PC-3 (cell line): ENCODE data around the gene CD244. TPM values are rescaled to one million over a fixed set of nuclear protein-coding genes. Genes with fewer than 3 reads are reported as not detected.

Source experiments
- ATAC-seq: fragments of 200-7000 bp; cut with Tn5 transposase; 2 replicates; pipeline ENCODE4 v1.9.1; 2020; ENCODE audit warnings: mild to moderate bottlenecking, moderate library complexity
- BruUV-seq: library from RNA; stranded (reverse); fragments of 400-500 nt; replicated peaks from 2 replicates; lab custom pipeline; 2021; lab: Mats Ljungman, UMichigan
- CTCF ChIA-PET: fragments of 300-600 bp; sonication (Branson Sonifier 250); formaldehyde crosslinking; loops from one replicate; lab custom pipeline; 2022; ENCODE audit warnings: antibody characterized with exemption; lab: Charles Lee
- POLR2A ChIA-PET: fragments of 300-600 bp; sonication (Branson Sonifier 250); formaldehyde crosslinking; loops from one replicate; lab custom pipeline; 2022; ENCODE audit warnings: antibody characterized with exemption; ENCODE audit not compliant: unreplicated experiment; lab: Charles Lee
- DNase-seq: peaks from one replicate; pipeline ENCODE4 v3.0.0-alpha.2; 2015
- H2AFZ ChIP-seq: fragments of 300-600 bp; sonication (generic); 2 replicates; pipeline ENCODE4 v1.6.0; 2016; ENCODE audit warnings: antibody characterized with exemption, low read length
- H3F3A ChIP-seq: fragments of 300-600 bp; sonication (generic); one replicate; pipeline ENCODE4 v1.6.0; 2017; ENCODE audit warnings: antibody characterized with exemption, low read length, control low read depth, mild to moderate bottlenecking; ENCODE audit not compliant: unreplicated experiment
- H3K27ac ChIP-seq: fragments of 300-600 bp; sonication (generic); 2 replicates; pipeline ENCODE4 v1.5.1; 2016; ENCODE audit warnings: mild to moderate bottlenecking, low read length
- H3K27me3 ChIP-seq: fragments of 300-600 bp; sonication (generic); 2 replicates; pipeline ENCODE4 v1.6.1; 2016; ENCODE audit warnings: low read length, mixed read lengths
- H3K36me3 ChIP-seq: fragments of 300-600 bp; sonication (generic); 2 replicates; pipeline ENCODE4 v1.6.1; 2016; ENCODE audit warnings: low read depth, mixed run types, low read length, mixed read lengths
- H3K4me1 ChIP-seq: fragments of 300-600 bp; sonication (generic); 2 replicates; pipeline ENCODE4 v1.5.1; 2016; ENCODE audit warnings: low read length; ENCODE audit not compliant: insufficient read depth
- H3K4me2 ChIP-seq: fragments of 300-600 bp; sonication (generic); 2 replicates; pipeline ENCODE4 v1.6.0; 2016; ENCODE audit warnings: low read length
- H3K4me3 ChIP-seq: fragments of 300-600 bp; sonication (generic); 2 replicates; pipeline ENCODE4 v1.5.1; 2016; ENCODE audit warnings: mild to moderate bottlenecking, low read length, mixed read lengths
- H3K79me2 ChIP-seq: fragments of 300-600 bp; sonication (generic); 2 replicates; pipeline ENCODE4 v1.6.1; 2017; ENCODE audit warnings: low read length, mixed read lengths
- H3K9ac ChIP-seq: fragments of 300-600 bp; sonication (generic); 2 replicates; pipeline ENCODE4 v1.6.0; 2016; ENCODE audit warnings: mild to moderate bottlenecking, low read length
- H3K9me2 ChIP-seq: fragments of 300-600 bp; sonication (generic); replicated peaks from 2 replicates; pipeline ENCODE4 v1.6.1; 2016; ENCODE audit warnings: mixed run types, low read length, mixed read lengths
- H3K9me3 ChIP-seq: fragments of 300-600 bp; sonication (generic); 2 replicates; pipeline ENCODE4 v1.6.1; 2016; ENCODE audit warnings: low read length, mixed read lengths
- H4K20me1 ChIP-seq: fragments of 300-600 bp; sonication (generic); 2 replicates; pipeline ENCODE4 v1.6.1; 2016; ENCODE audit warnings: low read length, mixed read lengths
- EZH2 ChIP-seq: fragments of 300-600 bp; sonication (generic); IDR thresholded peaks from one replicate; pipeline ENCODE4 v1.6.1; 2017; ENCODE audit warnings: antibody characterized with exemption, mild to moderate bottlenecking, low read length; ENCODE audit not compliant: unreplicated experiment
- EZH2phosphoT487 ChIP-seq: fragments of 300-600 bp; sonication (generic); IDR thresholded peaks from 2 replicates; pipeline ENCODE4 v1.6.1; 2018; ENCODE audit warnings: mild to moderate bottlenecking, antibody characterized with exemption, low read length, borderline replicate concordance
- intact Hi-C: fragments of 100-400 bp; cut with micrococcal nuclease; formaldehyde crosslinking; loops from 2 replicates; pipeline ENCODE4 v1.9.0; 2023
- total RNA-seq: library from RNA; depleted of rRNA; stranded (reverse); fragments of >200 nt; gene quantifications from 2 replicates; pipeline ENCODE4 v1.2.3, GENCODE V29; 2014
- TF ChIP-seq, protein P1 (sequence below): fragments of 300-600 bp; sonication (generic); conservative IDR thresholded peaks from 2 replicates; pipeline ENCODE4 v1.5.1; 2017; ENCODE audit warnings: antibody characterized with exemption, low read depth, mild to moderate bottlenecking, low read length

CD244 gene
- total RNA-seq, 1 experiment from 2014 or later, result not detected

DNA sequence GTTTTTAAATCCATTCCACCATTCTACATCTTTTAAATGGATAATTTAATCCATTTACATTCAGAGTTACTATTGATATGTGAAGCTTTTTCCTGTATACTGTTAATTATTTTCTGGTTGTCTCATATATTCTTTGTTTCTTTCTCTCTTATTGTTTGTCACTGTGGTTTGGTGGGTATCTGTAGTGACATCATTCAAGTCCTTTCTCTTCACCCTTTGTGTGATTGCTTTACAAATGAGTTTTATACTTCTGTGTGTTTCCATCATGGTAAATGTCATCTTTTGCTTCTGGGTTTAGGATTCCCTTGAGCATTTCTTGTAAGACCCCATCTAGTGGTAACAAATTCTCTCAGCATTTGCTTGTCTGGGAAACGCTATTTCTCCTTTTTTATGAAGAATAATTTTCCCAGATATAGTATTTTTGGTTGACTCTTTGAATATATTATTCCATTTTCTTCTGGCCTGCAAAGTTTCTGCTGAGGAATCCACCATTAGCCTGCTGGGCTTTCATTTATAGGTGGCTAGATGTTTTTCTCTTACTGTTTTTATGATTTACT lies 56.5 kb downstream of the CD244 start:
- Histone ChIP-seq H3F3A (no peaks in the 10 kb centered on the region), H3K27ac (no peak overlapping the region), H3K36me3 (no peaks in the 10 kb centered on the region), H3K79me2 (no peaks in the 10 kb centered on the region), H3K4me1 (peaks cover 3% of the 10 kb centered on the region), H3K4me2 (no peak overlapping the region), H3K27me3 (no peaks in the 10 kb centered on the region), H2AFZ (no peak overlapping the region), H3K9me3 (peaks cover 12% of the 10 kb centered on the region), H3K4me3 (no peak overlapping the region), H3K9ac (no peak overlapping the region), H3K9me2 (no peaks in the 10 kb centered on the region), H4K20me1 (no peaks in the 10 kb centered on the region)
- ChIA-PET CTCF (interaction anchor here (0.8 kb wide), 1 partner anchor 25 kb away, joined by 3 read pairs; no protein-coding TSS in a partner anchor), POLR2A (no interaction called here)
- TF ChIP-seq EZH2 (no peak), EZH2phosphoT487 (no peak)
- TF ChIP-seq, protein P1, sequence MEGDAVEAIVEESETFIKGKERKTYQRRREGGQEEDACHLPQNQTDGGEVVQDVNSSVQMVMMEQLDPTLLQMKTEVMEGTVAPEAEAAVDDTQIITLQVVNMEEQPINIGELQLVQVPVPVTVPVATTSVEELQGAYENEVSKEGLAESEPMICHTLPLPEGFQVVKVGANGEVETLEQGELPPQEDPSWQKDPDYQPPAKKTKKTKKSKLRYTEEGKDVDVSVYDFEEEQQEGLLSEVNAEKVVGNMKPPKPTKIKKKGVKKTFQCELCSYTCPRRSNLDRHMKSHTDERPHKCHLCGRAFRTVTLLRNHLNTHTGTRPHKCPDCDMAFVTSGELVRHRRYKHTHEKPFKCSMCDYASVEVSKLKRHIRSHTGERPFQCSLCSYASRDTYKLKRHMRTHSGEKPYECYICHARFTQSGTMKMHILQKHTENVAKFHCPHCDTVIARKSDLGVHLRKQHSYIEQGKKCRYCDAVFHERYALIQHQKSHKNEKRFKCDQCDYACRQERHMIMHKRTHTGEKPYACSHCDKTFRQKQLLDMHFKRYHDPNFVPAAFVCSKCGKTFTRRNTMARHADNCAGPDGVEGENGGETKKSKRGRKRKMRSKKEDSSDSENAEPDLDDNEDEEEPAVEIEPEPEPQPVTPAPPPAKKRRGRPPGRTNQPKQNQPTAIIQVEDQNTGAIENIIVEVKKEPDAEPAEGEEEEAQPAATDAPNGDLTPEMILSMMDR, result no peak; the same call in 1 of the 2 replicates
- BruUV-seq, result no TSS peak
- intact Hi-C loops, result no loop called here
- DNase-seq, result no peak
- ATAC-seq, result no peak

DNA sequence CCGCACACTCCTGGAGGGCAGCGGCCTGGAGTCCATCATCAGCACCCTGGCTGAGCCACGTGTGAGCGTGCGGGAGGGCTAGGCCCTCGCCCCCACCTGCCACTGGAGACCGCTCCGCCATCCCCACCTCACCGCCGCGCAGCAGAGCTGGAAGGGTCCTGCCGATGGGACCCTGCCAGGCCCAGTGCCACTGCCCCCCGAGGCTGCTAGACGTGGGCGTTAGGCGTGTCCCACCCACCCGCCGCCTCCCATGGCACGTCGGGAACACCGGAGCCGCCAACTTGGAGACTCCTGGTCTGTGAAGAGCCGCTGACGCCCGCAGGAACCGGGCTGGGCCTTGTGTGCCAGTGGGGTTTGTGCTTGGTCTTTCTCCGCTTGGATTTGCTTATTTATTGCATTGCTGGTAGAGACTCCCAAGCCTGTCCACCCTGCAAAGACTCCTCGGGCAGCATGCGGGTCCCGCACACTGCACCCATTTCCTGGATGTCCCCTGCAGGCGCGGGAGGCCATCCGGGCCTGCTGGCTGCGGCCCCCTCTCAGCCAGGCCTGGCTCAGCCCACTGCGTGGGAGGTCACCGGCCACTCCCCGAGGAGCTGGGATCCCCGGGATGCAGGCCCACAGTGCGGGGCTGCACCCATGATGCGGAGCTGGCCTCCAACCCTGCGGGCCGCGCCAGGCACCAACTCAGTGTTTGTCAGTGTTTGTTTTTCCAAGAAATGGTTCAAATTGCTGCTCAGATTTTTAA lies 60.7 kb downstream of the CD244 start:
- Histone ChIP-seq H3K4me3 (no peak overlapping the region), H3K4me1 (peaks cover 7% of the 10 kb centered on the region), H3K4me2 (no peak overlapping the region), H3K27me3 (no peaks in the 10 kb centered on the region), H3K9ac (no peak overlapping the region), H3K27ac (no peak overlapping the region), H3K9me3 (peaks cover 11% of the 10 kb centered on the region), H3F3A (no peaks in the 10 kb centered on the region), H3K36me3 (no peaks in the 10 kb centered on the region), H3K9me2 (no peaks in the 10 kb centered on the region), H4K20me1 (no peaks in the 10 kb centered on the region), H2AFZ (no peak overlapping the region), H3K79me2 (no peaks in the 10 kb centered on the region)
- no TSS peak for BruUV-seq
- ChIA-PET POLR2A (no interaction called here), CTCF (no interaction called here)
- DNase-seq, result no peak
- no peak for ATAC-seq
- intact Hi-C loops, result no loop called here
- TF ChIP-seq EZH2phosphoT487 (no peak), EZH2 (no peak)
- TF ChIP-seq, protein P1, result no peak
